CD4-positive, alpha-beta T cell treated with Interleukin-1 beta for 1 hour (primary cell): Measurements from ENCODE around the gene C1R.
"Not testable (repeated sequence)": the region's sequence is repeated elsewhere in the genome, so short reads cannot be mapped to it uniquely, and the experiment has no call there.

Experiments used
- DNase-seq, 2 donors: peaks; one replicate each; pipeline ENCODE4 v3.0.0-alpha.2; 2020 to 2022

C1R gene

DNA sequence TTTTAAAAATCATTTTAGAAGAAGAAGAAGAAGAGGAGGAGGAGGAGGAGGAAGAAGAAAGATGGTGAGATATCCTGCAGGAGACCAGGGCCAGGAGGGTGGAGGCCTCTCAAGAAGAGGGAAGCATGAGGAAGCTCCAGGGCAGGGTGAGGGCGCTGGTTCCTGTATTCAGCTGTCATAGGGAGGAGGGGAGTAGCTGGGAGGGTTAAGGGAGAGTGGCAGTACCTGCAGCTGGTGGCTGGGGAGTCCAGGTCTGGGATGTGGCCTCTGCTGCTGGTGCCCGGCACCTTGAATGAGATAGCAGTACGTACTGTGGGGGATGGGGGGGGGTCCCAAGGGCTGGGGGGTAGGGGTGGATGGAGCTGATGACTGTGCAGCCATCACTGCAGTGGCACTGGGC, 26.6 kb upstream of the C1R start:
- no peak for DNase-seq

DNA sequence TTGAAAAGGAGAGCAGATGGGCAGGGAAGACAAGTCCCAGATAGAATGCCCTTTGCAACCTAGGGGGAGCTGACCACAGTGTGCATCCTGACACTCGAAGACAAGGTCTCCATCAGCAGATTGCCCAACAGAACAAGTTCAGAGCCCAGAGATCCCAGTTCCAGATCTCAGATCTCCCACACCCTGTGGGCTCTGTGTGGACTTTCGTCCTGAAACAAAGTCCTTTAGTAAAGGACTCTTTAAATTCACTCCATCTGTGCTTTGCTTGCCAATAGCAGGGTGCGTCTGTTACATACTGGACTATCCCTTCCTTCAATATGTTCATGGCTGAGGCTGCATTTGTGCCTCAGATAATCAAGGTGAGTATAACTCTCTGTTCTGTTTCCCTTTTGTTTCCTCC, 25.4 kb upstream of the C1R start:
- no peak for DNase-seq

DNA sequence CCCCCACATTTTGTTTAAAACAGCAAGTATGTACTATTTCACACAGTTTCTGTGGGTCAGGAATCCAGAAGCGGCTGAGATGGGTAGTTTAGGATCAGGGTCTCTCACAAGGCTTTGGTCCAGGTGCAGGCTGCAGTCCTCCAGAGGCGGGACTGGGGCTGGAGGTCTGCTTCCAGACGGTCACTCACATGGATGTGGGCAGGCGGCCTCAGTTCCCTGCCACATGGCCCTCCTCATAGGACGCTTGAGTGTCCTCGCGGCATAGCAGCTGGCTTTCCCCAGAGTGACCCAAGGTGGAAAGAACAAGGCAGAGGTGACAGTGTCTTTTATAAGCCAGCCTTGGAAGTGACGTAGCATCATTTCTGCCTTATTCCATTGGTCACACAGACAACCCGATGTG, 24.7 kb upstream of the C1R start:
- DNase-seq, result no peak

DNA sequence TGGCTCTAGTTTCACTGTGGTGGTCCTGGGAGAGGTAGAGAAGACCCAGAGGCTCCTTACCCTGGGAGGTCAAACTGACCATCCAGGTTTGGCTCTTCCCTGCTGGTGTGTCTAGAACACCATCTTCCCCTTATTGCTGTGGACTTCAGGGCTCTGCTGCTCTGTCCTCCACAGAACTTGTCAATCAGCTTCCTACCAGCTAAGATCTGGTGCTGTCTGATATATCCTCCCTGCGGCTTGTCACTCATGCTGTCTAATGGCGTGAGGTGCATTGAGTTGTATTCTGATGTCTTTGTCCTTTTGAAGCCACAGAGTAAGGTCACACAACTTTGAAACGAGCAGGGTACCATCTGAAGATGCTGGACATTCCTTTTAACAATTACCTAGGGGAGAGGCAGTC, 24.0 kb upstream of the C1R start:
- DNase-seq, result no peak

DNA sequence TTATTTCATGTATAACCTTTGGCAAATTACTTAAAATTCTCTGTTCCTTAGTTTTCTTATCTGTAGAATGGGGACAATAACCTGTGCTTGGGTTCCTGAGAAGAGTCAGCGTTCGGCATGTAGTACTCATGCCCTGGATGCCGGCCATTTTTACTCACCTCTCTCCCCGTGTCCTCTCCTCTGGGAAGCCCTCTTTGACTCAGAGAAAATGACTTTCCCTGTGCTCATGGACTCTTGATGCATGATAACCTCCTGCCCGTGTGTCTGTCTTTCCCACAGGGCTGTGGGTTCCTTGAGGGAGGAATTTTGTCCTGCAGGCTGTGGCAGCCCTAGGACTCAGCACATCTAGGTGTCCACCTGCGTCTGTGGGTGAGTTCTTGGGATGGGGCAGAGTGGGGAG, 22.6 kb upstream of the C1R start:
- DNase-seq, result no peak

DNA sequence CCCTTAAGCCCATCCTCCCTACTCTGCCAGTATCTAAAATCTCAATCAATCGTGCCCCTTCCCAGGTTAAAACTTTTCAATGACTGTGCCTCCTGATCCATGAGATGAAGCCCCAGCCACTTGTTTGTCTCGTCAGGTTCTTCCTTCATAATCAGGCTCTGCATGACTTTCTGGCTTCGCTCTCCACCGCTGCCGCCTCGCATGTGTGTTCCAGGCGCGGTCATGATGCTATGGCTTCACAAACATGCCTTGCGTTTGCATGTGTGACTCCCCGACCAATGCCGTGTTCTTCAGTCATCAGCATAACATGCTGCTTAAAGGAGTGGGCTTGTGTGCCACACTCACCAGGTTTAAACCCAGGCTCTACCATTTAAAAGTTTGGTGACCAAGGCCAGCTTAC, 21.8 kb upstream of the C1R start:
- DNase-seq, result no peak

DNA sequence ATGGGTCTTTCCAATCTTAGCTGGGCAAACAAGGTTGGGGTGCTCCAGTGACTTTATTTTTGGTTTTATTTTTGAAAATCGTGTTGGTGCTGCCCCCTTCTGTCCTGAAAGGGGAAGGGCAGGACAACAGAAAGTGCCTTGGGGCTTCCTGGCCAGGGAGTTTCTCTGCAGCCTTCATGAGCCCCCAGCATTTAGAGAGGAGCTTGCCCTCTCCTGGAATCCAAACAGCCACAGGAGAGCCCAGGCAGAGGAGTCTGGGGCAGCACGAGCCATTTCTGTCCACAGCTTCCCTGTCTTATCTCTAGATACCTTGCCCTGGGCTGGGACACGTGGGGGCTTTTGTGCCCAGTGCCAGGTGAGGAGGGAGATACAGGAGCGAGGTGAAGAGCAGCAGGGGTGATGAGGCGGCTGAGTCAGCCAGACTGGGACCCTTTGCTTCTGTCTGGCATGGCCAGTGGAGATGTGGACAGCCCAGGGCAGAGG, 21.2 kb upstream of the C1R start:
- DNase-seq, result peak; percentile 38 to 73

DNA sequence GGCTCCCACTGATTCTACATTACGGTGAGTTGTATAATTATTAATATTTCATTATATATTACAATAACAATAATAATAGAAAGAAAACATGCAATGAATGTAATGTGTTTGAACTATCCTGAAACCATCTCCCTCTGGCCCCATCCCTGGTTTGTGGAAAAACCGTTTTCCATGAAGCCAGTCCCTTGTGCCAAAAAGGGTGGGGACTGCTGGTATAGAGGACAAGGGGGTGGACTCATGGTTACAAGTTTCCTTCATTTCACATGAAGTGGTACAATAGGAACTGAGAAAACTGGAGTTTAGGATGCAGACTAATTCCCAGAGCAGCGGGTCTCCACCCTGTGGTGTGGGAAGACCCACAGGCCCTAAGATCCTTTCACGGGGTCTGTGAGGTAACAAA, 19.8 kb upstream of the C1R start:
- DNase-seq, result no peak

DNA sequence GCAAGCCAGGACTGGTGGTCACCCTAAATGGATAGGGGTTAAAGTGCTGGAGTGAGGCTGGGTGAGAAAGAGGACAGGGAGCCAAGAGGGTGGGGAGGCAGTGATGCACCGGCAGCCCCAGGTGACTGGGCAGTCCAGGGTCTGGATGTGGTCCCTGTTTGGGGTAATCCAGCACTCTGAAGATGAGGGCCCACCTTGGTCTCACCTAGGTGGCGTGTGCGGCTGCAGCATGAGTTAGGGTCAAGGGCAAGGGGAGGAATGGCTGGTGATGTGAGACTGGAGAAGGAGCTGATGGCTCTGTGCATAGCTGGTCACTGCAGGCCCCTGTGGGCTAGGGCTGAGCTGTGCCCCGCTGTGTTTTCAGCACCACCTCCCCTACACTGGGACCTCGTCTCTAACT, 18.4 kb upstream of the C1R start:
- DNase-seq, result no peak

DNA sequence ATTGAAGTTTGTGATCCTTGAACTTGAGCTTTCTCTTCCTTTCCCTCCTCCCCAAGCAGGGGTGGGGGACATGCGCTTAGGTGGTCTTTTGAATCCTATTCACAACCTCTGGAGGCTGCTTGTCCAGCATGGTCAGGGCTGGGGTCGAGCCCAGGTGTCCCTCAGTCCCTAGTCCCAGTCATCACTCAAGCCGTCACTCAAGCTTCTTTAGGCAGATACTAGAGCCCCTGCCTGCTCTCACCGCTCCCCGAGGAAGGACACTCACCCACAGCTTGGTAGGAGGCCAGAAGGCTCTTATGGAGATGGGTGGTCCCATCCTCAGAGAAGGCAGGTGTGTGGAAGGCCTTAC, 17.3 kb upstream of the C1R start:
- no peak for DNase-seq

DNA sequence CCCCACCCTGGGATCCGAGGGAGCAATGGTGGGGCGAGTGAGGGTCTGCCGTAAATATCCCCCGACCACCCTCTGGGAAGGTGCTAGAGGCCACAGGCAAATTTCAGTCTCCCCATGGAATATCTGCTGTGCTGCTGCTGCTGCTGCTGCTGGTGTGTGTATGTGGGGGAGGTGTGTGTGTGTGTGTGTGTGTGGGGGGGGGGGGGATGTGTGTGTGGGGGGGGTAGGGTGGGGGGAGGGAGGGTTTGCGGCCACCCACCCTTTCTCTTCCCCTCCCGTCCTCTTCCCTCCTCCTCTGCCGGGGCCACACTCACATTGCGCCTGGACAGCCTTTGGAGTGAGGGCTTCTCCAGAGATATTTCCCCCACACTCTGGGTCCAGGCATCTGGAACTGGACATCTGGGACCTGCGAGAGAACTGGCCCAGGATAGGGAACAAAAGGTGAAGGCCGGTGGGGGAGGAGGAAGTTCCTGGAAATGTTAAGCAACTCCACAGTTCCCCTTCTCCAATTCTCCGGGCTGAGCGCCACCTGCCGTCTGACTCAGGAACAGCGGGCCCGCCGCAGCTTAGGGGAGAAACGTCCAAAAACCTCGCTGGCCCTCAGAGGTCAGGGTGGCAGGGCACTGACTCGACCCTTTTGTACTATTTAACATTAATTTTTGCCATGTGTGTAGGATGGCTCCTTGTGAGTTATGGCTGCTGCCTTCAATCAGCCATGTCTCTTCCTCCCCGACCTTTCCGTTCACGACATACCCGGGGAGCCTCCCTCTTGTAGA, 16.7 kb upstream of the C1R start, which contains the start of gene C1RL:
C1RL (minus strand) TSS at position 419 of the 776 bp plus-strand sequence; CDS start at position 385, 34 bp downstream.
- DNase-seq, result peak; percentile 72 to 78

DNA sequence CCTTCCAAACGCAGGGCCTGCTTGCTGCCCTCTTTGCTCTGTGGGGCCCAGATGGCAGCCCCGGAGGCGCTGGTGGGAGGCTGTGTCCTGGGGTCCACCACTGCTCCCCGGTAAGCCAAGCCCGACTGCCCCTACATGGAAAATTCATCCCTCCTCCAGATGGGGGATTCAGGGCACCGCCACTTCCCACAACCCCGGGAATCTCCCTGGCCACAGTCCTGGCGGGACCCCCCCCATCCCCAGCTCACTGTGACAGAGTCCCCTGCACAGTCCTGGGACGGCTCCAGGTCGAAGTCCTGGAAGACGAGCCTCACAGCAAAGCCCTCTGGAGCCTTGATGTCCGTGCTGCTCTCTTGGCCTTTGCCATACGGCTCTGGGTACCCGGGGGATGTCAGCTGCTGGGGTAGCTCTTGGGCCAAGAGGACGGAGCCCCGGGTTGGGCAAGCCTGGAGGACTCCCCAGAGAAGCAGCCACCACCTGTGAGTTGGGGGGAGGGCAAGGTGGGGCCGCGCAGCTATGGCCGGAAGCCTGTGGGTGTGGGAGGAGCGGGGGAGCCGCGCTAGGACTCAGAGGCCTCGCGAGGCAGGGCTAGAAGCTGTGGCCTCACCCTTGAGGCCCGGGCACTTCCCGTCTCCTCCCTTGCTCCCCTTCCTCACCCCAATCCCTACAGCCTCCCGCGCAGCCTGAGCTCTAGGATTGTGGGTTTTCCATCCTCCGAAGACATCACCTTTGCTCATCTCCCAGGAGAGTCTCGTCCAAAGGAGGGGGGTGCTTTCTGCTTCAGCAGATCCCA, 16.0 kb upstream of the C1R start:
- peak; percentile 73 to 77 for DNase-seq

DNA sequence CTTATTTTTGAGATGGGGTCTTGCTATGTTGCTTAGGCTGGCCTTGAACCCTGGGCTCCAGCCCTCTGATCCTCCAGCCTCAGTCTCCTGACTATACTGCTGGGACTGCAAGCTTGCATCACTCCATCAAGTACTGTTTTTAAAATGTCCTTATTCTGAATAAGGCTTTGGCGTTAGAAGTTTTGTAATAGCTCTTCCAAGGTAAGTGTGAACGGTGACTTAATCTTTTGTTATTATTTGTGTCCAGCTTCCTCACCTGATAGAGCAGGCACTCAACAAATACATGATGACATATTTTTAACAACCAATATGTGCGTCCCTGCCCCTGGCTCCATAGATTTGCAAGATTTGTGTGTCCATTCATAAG, 15.4 kb upstream of the C1R start:
- no peak for DNase-seq

DNA sequence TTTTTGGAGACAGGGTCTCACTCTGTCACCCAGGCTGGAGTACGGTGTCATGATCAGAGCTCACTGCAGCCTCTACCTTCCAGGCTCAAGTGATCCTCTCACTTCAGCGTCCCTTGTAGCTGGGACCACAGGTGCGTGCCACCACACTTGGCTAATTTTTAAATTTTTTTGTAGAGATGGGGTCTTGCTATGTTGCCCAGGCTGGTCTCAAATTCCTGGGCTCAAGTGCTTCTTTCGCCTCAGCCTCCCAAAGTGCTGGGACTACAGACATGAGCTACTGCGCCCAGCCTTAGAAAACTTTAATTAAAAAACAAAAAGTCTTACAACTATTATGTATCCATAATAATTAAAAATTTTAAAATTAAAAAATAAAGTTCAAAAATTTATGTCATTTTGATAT, 14.9 kb upstream of the C1R start:
- not testable (repeated sequence) for DNase-seq

DNA sequence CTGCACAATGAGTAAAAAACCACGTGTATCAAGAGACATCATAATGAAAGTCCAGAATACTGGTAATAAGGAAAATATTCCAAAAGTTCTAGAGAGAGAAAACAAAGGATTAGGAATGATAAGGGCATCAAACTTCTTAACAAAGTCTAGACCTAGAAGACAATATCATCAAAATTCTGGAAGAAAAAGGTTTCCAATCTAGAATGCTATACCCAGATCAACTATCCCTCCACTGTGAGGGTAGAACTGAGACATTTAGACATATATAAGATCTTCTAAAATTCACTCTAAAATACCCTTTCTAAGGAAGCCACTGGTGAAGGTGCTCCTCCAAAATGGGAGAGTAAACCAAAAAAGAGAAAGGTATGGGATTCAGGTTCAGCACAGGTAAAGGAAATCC, 13.8 kb upstream of the C1R start:
- DNase-seq, result no peak

DNA sequence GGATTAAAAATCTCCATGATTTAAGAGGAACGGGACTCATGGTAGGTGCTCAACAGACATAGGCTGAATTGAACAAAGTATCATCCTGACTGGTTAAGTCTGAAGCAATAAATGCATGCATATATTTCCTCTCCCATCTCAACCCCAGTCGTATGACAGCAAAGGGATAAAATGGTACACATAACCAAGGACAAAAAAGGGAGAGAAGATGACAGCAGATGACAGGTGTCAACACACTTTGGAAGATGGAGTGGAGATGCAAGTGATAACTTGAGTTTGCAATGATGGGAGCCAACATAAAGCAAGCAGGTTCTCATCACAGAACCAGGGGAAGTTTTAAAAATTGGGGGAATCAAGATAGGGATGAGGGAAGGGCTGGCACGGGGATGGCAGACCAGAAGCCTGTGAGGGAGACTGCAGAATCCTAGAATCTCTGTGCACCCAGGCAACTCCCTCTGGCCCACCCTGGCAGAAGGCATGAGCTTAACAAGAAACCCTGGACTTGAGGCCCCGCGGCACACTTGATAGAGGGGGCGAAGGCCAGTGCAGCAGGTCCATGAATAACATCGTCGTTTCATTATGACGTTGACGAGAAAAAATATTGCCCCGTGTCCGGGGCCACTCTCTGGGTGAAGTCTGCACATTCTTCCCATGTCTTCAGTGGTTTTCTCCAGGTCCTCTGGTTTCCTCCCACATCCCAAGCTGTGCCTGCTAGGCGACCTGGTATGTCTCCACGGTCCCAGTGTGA, 11.8 kb upstream of the C1R start:
- no peak for DNase-seq

DNA sequence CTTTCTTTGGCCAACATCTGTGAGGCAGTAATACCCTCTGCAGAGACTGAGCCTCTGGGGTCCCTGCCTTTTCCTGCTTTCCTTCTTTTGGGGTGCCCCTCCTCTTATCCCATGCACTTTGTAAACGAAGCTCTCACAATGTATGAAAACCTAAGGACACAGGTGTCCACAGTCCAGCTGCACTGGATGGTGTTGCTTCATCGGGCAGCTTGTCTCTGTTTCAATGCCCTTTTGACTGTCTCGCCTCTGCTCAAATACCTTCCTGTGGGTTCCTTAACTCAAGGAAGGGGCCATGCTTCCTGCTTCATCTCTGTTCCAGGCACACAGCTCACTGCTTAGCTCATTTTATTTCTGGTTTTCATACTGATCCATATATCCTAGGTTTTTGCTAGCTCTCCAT, 10.3 kb upstream of the C1R start:
- DNase-seq, result no peak

DNA sequence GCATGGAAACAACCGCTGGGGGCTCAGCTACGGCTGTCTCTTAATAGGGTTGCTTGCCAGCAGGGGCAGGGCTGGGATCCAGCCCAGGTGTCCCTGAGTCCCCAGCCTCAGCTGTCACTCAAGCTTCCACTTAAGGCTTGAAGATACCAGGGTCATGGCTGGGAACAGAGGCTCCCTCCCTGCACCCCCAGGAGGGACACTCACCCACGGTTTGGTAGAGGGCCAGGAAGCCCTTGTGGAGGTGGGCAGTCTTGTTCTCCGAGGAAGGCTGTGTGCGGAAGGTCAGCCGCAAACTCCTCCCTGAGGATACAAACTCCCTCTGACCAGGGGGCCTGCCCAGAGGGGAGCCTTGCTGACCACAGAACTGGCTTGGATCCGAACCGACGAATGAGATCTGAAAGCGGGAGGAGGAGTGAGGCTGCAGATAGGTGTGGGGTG, 9.5 kb upstream of the C1R start:
- DNase-seq, result no peak

DNA sequence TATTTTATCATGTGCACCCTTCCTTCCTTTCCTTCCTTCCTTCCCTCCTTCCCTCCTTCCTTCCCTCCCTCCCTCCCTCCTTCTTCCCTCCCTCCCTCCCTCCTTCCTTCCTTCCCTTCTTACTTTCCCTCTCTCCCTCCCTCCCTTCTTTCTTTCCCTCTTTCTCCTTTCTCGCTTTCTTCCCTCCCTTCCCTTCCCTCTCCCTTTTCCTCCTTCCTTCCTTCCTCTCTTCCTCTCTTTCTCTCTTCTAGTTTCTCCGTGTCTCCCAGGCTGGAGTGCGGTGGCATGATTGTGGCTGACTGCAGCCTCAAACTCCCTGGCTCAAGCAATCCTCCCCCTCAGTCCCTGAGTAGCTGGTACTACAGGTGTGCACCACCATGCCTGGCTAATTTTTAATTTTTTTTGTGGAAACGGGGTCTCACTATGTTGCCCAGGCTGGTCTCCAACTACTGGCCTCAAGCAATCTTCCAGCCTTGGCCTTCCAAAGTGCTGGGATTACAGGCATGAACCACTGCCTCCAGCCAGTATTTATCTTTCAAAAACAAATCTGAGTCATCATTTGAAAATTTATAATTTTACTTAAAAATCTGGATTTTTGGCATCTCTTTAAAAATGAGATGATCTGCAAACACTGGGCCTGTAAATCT, 8.9 kb upstream of the C1R start:
- no peak for DNase-seq

DNA sequence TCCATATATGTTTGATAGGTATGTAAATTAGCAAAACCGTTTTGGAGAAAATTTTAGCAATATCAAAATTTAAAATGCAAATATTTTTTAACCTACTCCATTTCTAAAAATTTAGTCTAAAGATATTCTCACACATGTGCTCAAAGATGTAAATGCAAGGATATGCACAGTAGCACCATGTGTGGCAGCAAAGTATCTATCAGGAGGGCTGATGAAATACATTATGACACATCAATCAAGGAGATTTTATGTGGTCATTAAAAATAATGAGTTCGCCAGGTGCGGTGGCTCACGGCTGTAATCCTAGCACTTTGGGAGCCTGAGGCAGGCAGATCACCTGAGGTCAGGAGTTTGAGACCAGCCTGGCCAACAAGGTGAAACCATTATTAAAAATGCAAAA, 8.0 kb upstream of the C1R start:
- no peak for DNase-seq

DNA sequence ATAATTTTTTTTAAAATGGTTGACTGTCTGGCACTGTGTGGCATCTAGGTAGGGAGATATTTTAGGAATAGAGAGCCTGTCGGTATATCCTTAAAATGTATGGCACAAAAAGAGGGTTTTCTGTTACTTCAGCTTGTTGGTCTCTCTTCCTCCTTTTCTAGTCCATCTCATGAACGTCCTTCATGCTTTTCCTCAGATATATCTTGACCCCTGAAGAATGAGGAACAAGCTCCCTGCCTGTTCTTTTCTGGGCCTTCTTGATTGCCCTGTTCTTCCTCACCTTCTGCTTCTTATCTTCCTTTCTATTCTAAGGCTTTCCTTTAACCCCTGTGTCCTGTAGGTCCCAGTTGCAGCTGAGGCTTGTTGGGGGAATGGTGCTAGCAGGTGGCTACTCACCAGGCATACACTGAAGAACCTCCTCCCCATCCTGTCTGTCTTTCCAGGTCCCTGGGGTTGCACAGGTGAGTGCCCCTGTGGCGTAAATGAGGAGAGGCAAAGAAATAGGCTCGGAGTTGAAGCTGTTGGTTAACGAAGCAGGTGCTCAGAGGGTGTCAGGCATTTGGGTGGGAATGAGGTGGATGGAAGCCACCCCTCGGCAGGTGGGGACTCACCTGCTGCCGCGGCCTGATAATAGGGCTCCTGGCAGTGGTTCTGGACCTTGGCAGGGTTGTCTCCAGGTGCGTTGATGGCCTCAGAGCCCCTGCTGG, 7.2 kb upstream of the C1R start:
- DNase-seq, result no peak

DNA sequence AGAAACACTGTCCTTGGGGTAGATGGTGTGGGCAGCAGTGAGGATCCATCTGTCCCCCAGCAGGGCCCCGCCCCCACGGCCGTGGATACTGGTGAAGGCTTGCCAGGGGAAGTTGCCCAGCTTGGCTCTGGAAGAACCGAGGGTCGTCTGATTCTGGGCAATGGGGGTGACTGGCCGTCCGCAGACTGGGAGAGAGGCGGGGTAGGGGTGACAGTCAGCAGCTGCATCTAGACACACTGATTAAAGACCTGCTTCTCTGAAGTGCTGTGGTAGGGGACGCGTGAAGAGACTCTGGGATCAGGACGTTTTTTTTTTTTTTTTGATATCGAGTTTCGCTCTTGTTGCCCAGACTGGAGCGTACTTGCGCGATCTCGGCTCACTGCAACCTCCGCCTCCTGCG, 4.7 kb upstream of the C1R start:
- no peak for DNase-seq
